Placental epithelial cell (primary cell): Measurements from ENCODE around the gene CNPY3. TPM values are rescaled to one million over a fixed set of nuclear protein-coding genes. Genes with fewer than 3 reads are reported as not detected.

ENCODE experiments used
- total RNA-seq: library from RNA; depleted of rRNA; stranded (reverse); fragments of >200 nt; gene quantifications from 2 replicates; pipeline ENCODE4 v1.2.3, GENCODE V29; 2012

CNPY3 gene
- 37.6 and 44.8 TPM in 2 replicates for total RNA-seq

DNA sequence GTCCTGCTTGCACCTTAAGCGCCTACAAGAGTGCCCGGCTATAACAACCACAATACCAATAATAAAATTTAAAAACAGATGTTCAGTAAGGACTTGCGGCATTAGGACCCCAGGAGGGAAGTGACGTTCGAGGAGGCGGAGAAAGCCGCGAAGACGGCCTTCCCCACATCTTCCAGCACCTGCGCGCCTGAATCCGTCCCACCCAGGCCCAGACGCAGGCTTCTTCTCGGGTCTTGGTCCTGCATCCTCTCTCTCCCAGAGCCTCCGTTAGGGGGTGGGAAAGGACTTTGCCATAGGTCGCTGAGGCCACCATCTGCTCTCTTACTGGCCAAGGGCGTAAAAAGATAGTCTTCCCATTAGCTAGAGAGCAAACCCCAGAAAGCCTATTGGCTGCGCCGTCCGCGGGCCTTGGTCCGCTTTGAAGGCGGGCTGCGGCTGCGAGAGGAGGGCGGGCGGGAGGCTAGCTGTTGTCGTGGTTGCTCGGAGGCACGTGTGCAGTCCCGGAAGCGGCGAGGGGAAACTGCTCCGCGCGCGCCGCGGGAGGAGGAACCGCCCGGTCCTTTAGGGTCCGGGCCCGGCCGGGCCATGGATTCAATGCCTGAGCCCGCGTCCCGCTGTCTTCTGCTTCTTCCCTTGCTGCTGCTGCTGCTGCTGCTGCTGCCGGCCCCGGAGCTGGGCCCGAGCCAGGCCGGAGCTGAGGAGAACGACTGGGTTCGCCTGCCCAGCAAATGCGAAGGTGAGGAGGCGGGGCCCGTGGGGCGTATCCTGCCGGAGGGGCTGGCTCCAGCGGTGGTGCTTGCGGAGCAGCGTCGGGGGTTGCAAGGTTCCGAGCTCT lies at the start of gene CNPY3:
Gene CNPY3 (plus strand): TSS at position 495 of the 835 bp plus-strand sequence. CDS start 91 bp downstream, at position 586.

GRCh38 chr6:42915732-42916131 lies 13.5 kb upstream of the CNPY3 start, which contains the start of gene PTCRA:
TSS of gene PTCRA (plus strand) at chr6:42916053. CDS start at chr6:42916070, 17 bp downstream.

DNA sequence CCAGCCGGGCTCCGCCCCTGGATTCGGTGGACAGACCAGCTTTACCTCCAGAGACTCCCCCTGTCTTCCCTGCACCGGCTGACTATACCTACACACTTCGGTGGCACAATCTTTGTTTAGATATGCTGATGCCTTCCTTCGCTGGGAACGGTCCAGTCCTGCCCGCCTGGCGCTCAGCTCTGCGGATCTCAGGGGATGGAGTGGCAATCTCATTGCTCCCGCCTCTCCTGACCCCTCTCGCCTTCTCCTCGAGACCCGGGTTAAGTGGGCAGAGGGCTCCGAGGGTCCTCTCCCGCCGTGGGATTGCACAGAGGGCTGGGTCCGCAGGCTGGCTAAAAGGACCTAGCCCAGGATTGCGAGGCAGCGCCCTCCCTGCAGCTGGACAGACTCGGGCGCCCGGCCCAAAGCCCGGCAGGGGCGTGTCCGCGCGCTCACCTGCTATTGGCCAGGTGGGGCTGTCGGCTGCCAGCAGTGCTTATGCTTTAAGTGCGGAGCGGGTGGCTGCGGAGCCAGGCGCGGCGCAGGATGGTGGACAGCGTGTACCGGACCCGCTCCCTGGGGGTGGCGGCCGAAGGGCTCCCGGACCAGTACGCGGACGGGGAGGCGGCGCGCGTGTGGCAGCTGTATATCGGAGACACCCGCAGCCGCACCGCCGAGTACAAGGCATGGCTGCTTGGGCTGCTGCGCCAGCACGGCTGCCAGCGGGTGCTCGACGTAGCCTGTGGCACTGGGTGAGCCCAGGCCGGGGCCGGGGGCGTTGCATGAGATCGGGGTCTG lies 31.2 kb downstream of the CNPY3 start, which contains the start of gene GNMT:
Gene GNMT (plus strand): TSS at position 512 of the 777 bp plus-strand sequence. CDS start 14 bp downstream, at position 526.

GRCh38 chr6:42978839-42979522 lies 49.7 kb downstream of the CNPY3 start, which contains the start of gene PEX6:
TSS of gene PEX6 (minus strand) at chr6:42979181. CDS start at chr6:42979150, 31 bp downstream.

GRCh38 chr6:42984001-42984923 lies 55.0 kb downstream of the CNPY3 start, which contains the start of gene PPP2R5D:
TSS of gene PPP2R5D (plus strand) at chr6:42984570. CDS start at chr6:42984678, 108 bp downstream.

Other genes starting within 250 kb of the CNPY3 start
- 0.79 and 0.98 TPM in 2 replicates for gene PRPH2, start 206.9 kb upstream of the CNPY3 start, total RNA-seq
- 34.2 and 36.3 TPM in 2 replicates for gene TBCC, start 183.4 kb upstream of the CNPY3 start, total RNA-seq
- 6.1 and 7.5 TPM in 2 replicates for gene BICRAL, start 147.4 kb upstream of the CNPY3 start, total RNA-seq
- 83.6 and 87.5 TPM in 2 replicates for gene RPL7L1, start 49.9 kb upstream of the CNPY3 start, total RNA-seq
- gene PTCRA, start 13.4 kb upstream of the CNPY3 start, total RNA-seq = not detected in 2 replicates
- gene GNMT, start 31.3 kb downstream of the CNPY3 start, total RNA-seq = 0.43 TPM in 1 of 2 replicates, not detected in the other
- 49.1 and 53.0 TPM in 2 replicates for gene PEX6, start 49.7 kb downstream of the CNPY3 start, total RNA-seq
- 39.3 and 49.2 TPM in 2 replicates for gene PPP2R5D, start 55.1 kb downstream of the CNPY3 start, total RNA-seq
- 57.7 and 59.3 TPM in 2 replicates for gene MEA1, start 84.5 kb downstream of the CNPY3 start, total RNA-seq
- 81.7 and 147 TPM in 2 replicates for gene KLHDC3, start 84.8 kb downstream of the CNPY3 start, total RNA-seq
- 41.6 and 59.4 TPM in 2 replicates for gene RRP36, start 92.1 kb downstream of the CNPY3 start, total RNA-seq
- gene CUL7, start 124.4 kb downstream of the CNPY3 start, total RNA-seq = 57.5 and 80.1 TPM in 2 replicates
- 22.8 and 28.1 TPM in 2 replicates for gene MRPL2, start 130.0 kb downstream of the CNPY3 start, total RNA-seq
- 40.0 and 41.2 TPM in 2 replicates for gene KLC4, start 130.2 kb downstream of the CNPY3 start, total RNA-seq
- gene PTK7, start 146.8 kb downstream of the CNPY3 start, total RNA-seq = 844 and 868 TPM in 2 replicates
- gene SRF, start 241.8 kb downstream of the CNPY3 start, total RNA-seq = 11.8 and 34.7 TPM in 2 replicates